PC-3 (cell line): ENCODE measurements around the gene PRKCE. TPM values are rescaled to one million over a fixed set of nuclear protein-coding genes. Genes with fewer than 3 reads are reported as not detected.

Experiments
- ATAC-seq: fragments of 200-7000 bp; cut with Tn5 transposase; 2 replicates; pipeline ENCODE4 v1.9.1; 2020; ENCODE audit warnings: mild to moderate bottlenecking, moderate library complexity
- BruUV-seq: library from RNA; stranded (reverse); fragments of 400-500 nt; replicated peaks from 2 replicates; lab custom pipeline; 2021; lab: Mats Ljungman, UMichigan
- CTCF ChIA-PET: fragments of 300-600 bp; sonication (Branson Sonifier 250); formaldehyde crosslinking; loops from one replicate; lab custom pipeline; 2022; ENCODE audit warnings: antibody characterized with exemption; lab: Charles Lee
- POLR2A ChIA-PET: fragments of 300-600 bp; sonication (Branson Sonifier 250); formaldehyde crosslinking; loops from one replicate; lab custom pipeline; 2022; ENCODE audit warnings: antibody characterized with exemption; ENCODE audit not compliant: unreplicated experiment; lab: Charles Lee
- DNase-seq: peaks from one replicate; pipeline ENCODE4 v3.0.0-alpha.2; 2015
- H2AFZ ChIP-seq: fragments of 300-600 bp; sonication (generic); 2 replicates; pipeline ENCODE4 v1.6.0; 2016; ENCODE audit warnings: antibody characterized with exemption, low read length
- H3F3A ChIP-seq: fragments of 300-600 bp; sonication (generic); one replicate; pipeline ENCODE4 v1.6.0; 2017; ENCODE audit warnings: antibody characterized with exemption, low read length, control low read depth, mild to moderate bottlenecking; ENCODE audit not compliant: unreplicated experiment
- H3K27ac ChIP-seq: fragments of 300-600 bp; sonication (generic); 2 replicates; pipeline ENCODE4 v1.5.1; 2016; ENCODE audit warnings: mild to moderate bottlenecking, low read length
- H3K27me3 ChIP-seq: fragments of 300-600 bp; sonication (generic); 2 replicates; pipeline ENCODE4 v1.6.1; 2016; ENCODE audit warnings: low read length, mixed read lengths
- H3K36me3 ChIP-seq: fragments of 300-600 bp; sonication (generic); 2 replicates; pipeline ENCODE4 v1.6.1; 2016; ENCODE audit warnings: low read depth, mixed run types, low read length, mixed read lengths
- H3K4me1 ChIP-seq: fragments of 300-600 bp; sonication (generic); 2 replicates; pipeline ENCODE4 v1.5.1; 2016; ENCODE audit warnings: low read length; ENCODE audit not compliant: insufficient read depth
- H3K4me2 ChIP-seq: fragments of 300-600 bp; sonication (generic); 2 replicates; pipeline ENCODE4 v1.6.0; 2016; ENCODE audit warnings: low read length
- H3K4me3 ChIP-seq: fragments of 300-600 bp; sonication (generic); 2 replicates; pipeline ENCODE4 v1.5.1; 2016; ENCODE audit warnings: mild to moderate bottlenecking, low read length, mixed read lengths
- H3K79me2 ChIP-seq: fragments of 300-600 bp; sonication (generic); 2 replicates; pipeline ENCODE4 v1.6.1; 2017; ENCODE audit warnings: low read length, mixed read lengths
- H3K9ac ChIP-seq: fragments of 300-600 bp; sonication (generic); 2 replicates; pipeline ENCODE4 v1.6.0; 2016; ENCODE audit warnings: mild to moderate bottlenecking, low read length
- H3K9me2 ChIP-seq: fragments of 300-600 bp; sonication (generic); replicated peaks from 2 replicates; pipeline ENCODE4 v1.6.1; 2016; ENCODE audit warnings: mixed run types, low read length, mixed read lengths
- H3K9me3 ChIP-seq: fragments of 300-600 bp; sonication (generic); 2 replicates; pipeline ENCODE4 v1.6.1; 2016; ENCODE audit warnings: low read length, mixed read lengths
- H4K20me1 ChIP-seq: fragments of 300-600 bp; sonication (generic); 2 replicates; pipeline ENCODE4 v1.6.1; 2016; ENCODE audit warnings: low read length, mixed read lengths
- EZH2 ChIP-seq: fragments of 300-600 bp; sonication (generic); IDR thresholded peaks from one replicate; pipeline ENCODE4 v1.6.1; 2017; ENCODE audit warnings: antibody characterized with exemption, mild to moderate bottlenecking, low read length; ENCODE audit not compliant: unreplicated experiment
- EZH2phosphoT487 ChIP-seq: fragments of 300-600 bp; sonication (generic); IDR thresholded peaks from 2 replicates; pipeline ENCODE4 v1.6.1; 2018; ENCODE audit warnings: mild to moderate bottlenecking, antibody characterized with exemption, low read length, borderline replicate concordance
- intact Hi-C: fragments of 100-400 bp; cut with micrococcal nuclease; formaldehyde crosslinking; loops from 2 replicates; pipeline ENCODE4 v1.9.0; 2023
- total RNA-seq: library from RNA; depleted of rRNA; stranded (reverse); fragments of >200 nt; gene quantifications from 2 replicates; pipeline ENCODE4 v1.2.3, GENCODE V29; 2014
- TF ChIP-seq, protein P1 (sequence below): fragments of 300-600 bp; sonication (generic); conservative IDR thresholded peaks from 2 replicates; pipeline ENCODE4 v1.5.1; 2017; ENCODE audit warnings: antibody characterized with exemption, low read depth, mild to moderate bottlenecking, low read length

PRKCE gene
- total RNA-seq, 1 experiment from 2014 or later, result 7.0 TPM

GRCh38 chr2:45840481-45840880 is 189.0 kb downstream of the PRKCE start:
- Histone ChIP-seq H3K4me3 (no peak overlapping the region), H3F3A (no peaks in the 10 kb centered on the region), H3K9me2 (no peaks in the 10 kb centered on the region), H3K9me3 (no peaks in the 10 kb centered on the region), H3K27me3 (no peaks in the 10 kb centered on the region), H4K20me1 (no peaks in the 10 kb centered on the region), H3K9ac (peak overlapping the region; percentile 56), H3K36me3 (no peaks in the 10 kb centered on the region), H2AFZ (no peak overlapping the region), H3K4me1 (peaks cover 15% of the 10 kb centered on the region; the same call in 1 of the 2 replicates), H3K79me2 (no peaks in the 10 kb centered on the region), H3K4me2 (no peak overlapping the region), H3K27ac (peak overlapping the region; percentile 60)
- DNase-seq (no peak), ATAC-seq (no peak; the same call in 1 of the 2 replicates)
- POLR2A ChIA-PET, result no interaction called here
- no peak for TF ChIP-seq EZH2phosphoT487
- no TSS peak for BruUV-seq
- CTCF ChIA-PET, result no interaction called here
- intact Hi-C loops, result no loop called here

GRCh38 chr2:45841752-45842407 is 190.4 kb downstream of the PRKCE start:
- Histone ChIP-seq H3K36me3 (no peaks in the 10 kb centered on the region), H2AFZ (no peak overlapping the region), H3K4me2 (no peak overlapping the region), H3K9ac (no peak overlapping the region), H3K27me3 (no peaks in the 10 kb centered on the region), H3K4me3 (no peak overlapping the region), H3F3A (no peaks in the 10 kb centered on the region), H3K27ac (no peak overlapping the region), H3K4me1 (peaks cover 15% of the 10 kb centered on the region; the same call in 1 of the 2 replicates), H3K9me2 (no peaks in the 10 kb centered on the region), H3K9me3 (no peaks in the 10 kb centered on the region), H4K20me1 (no peaks in the 10 kb centered on the region), H3K79me2 (no peaks in the 10 kb centered on the region)
- TF ChIP-seq, protein P1, sequence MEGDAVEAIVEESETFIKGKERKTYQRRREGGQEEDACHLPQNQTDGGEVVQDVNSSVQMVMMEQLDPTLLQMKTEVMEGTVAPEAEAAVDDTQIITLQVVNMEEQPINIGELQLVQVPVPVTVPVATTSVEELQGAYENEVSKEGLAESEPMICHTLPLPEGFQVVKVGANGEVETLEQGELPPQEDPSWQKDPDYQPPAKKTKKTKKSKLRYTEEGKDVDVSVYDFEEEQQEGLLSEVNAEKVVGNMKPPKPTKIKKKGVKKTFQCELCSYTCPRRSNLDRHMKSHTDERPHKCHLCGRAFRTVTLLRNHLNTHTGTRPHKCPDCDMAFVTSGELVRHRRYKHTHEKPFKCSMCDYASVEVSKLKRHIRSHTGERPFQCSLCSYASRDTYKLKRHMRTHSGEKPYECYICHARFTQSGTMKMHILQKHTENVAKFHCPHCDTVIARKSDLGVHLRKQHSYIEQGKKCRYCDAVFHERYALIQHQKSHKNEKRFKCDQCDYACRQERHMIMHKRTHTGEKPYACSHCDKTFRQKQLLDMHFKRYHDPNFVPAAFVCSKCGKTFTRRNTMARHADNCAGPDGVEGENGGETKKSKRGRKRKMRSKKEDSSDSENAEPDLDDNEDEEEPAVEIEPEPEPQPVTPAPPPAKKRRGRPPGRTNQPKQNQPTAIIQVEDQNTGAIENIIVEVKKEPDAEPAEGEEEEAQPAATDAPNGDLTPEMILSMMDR, result no peak
- TF ChIP-seq EZH2 (no peak), EZH2phosphoT487 (no peak)
- ATAC-seq (no peak), DNase-seq (no peak)
- intact Hi-C loops, result no loop called here
- no TSS peak for BruUV-seq
- ChIA-PET POLR2A (no interaction called here), CTCF (no interaction called here)

GRCh38 chr2:45843136-45843535 is 191.7 kb downstream of the PRKCE start:
- H3K4me1 ChIP-seq, result peaks cover 15% of the 10 kb centered on the region; the same call in 1 of the 2 replicates
- no peak overlapping the region for H3K27ac ChIP-seq
- no peak for DNase-seq
- no peak overlapping the region for H3K4me2 ChIP-seq
- no peak overlapping the region for H3K4me3 ChIP-seq
- TF ChIP-seq EZH2phosphoT487 (no peak), EZH2 (no peak)
- TF ChIP-seq, protein P1, result no peak
- ChIA-PET CTCF (no interaction called here), POLR2A (no interaction called here)
- no TSS peak for BruUV-seq
- H3K9me2 ChIP-seq, result no peaks in the 10 kb centered on the region
- intact Hi-C loops, result no loop called here
- H4K20me1 ChIP-seq, result no peaks in the 10 kb centered on the region
- H3K36me3 ChIP-seq, result no peaks in the 10 kb centered on the region
- H3K79me2 ChIP-seq, result no peaks in the 10 kb centered on the region
- no peaks in the 10 kb centered on the region for H3F3A ChIP-seq
- H3K9ac ChIP-seq, result no peak overlapping the region
- H3K27me3 ChIP-seq, result no peaks in the 10 kb centered on the region
- ATAC-seq, result no peak
- H2AFZ ChIP-seq, result no peak overlapping the region
- no peaks in the 10 kb centered on the region for H3K9me3 ChIP-seq
